Spleen (tissue), 7 donors: Measurements from ENCODE around the gene SYTL4.

Source experiments
- CTCF ChIP-seq, 11 experiments: fragments of 200-600 bp in 7 of 11; fragments of 450-650 bp in 4 of 11; sonication (generic) in 4 of 11; IDR thresholded peaks in 8 of 11; conservative IDR thresholded peaks in 3 of 11; 1 replicate in 7 of 11; 2 replicates in 4 of 11; pipeline versions ENCODE4 v1.4.0 to v1.8.0; 2016 to 2021; ENCODE audit warnings: antibody characterized with exemption in 11 of 11, inconsistent platforms in 4 of 11, mild to moderate bottlenecking in 1 of 11
- POLR2AphosphoS5 ChIP-seq, 3 donors: sonication (generic); formaldehyde crosslinking; IDR thresholded peaks; one replicate each; pipeline ENCODE4 v1.5.1; 2017; ENCODE audit warnings: antibody characterized with exemption in 3 of 3
- donor health status: DM: no; HTN: no; CAD: no; lungs with moderate emphysema.
- donor health status: DM: no; HTN: no; CAD: no.
- donor health status: DM: no; HTN: no; CAD: no.

DNA sequence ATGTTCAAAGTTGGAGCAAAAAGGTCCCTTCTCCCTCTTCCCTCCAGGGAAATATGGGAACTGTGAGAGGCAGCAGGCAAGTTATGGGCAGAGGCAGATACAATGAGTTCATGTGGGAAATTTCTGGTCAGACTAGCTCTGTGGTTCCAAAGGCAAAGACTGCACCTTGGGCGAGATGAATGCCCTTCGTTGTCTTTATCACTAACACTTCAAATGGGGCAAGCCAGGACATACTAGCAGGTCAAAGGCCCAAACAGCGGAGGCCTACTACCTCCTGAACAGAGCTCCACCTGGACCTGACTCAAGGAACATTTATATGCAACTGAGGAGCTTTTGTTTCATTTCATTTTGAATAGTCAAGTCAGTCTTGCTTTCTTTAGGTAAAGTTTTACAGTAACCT lies 59.0 kb downstream of the SYTL4 start:
- no peak for TF ChIP-seq CTCF (IDR thresholded peaks at IDR 0.05 in 8 of 11, conservative IDR thresholded peaks at IDR 0.05 in 3 of 11)
- TF ChIP-seq POLR2AphosphoS5 (IDR thresholded peaks at IDR 0.05): no peak
